ENCODE data around the gene PNPT1. TPM values are rescaled to one million over a fixed set of nuclear protein-coding genes. Genes with fewer than 3 reads are reported as not detected.

PNPT1 gene
- total and polyA plus RNA-seq, 11 donors: 10.4 to 28.7 (median 20.9) TPM

DNA sequence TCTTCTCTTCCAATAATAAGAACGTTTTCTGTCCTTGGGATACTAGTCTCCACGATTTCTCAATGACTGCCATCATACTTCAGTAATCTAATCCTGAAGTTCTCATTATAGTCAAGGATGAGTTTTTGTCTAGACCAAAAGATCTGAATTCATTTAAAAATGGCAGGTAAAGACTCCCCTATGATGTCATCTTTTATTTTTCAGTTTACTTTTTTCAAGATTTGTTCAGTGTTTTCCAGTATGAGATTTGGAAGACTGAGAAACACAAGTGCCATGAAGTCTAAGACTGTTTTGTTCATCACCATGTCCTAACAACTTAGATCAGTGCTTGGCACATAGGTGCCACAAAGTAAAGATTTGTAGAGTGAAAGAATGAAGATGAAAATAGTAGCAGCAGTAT, 40.4 kb downstream of the PNPT1 start:
- no peak for ATAC-seq
- no peak for DNase-seq
- no peak for TF ChIP-seq POLR2A (IDR thresholded peaks at IDR 0.05)
- TF ChIP-seq, protein P1, sequence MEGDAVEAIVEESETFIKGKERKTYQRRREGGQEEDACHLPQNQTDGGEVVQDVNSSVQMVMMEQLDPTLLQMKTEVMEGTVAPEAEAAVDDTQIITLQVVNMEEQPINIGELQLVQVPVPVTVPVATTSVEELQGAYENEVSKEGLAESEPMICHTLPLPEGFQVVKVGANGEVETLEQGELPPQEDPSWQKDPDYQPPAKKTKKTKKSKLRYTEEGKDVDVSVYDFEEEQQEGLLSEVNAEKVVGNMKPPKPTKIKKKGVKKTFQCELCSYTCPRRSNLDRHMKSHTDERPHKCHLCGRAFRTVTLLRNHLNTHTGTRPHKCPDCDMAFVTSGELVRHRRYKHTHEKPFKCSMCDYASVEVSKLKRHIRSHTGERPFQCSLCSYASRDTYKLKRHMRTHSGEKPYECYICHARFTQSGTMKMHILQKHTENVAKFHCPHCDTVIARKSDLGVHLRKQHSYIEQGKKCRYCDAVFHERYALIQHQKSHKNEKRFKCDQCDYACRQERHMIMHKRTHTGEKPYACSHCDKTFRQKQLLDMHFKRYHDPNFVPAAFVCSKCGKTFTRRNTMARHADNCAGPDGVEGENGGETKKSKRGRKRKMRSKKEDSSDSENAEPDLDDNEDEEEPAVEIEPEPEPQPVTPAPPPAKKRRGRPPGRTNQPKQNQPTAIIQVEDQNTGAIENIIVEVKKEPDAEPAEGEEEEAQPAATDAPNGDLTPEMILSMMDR (IDR thresholded peaks at IDR 0.05): no peak
- Histone ChIP-seq H3K27me3 (no peaks in the 10 kb centered on the region), H3K36me3 (peaks cover 0 to 74% (median 56%) of the 10 kb centered on the region in 9 donors), H3K9me3 (no peaks in the 10 kb centered on the region), H3K27ac (no peak overlapping the region), H3K4me3 (no peak overlapping the region), H3K4me1 (no peaks in the 10 kb centered on the region)
- intact Hi-C loops (cut with DNase I): no loop called here
- WGBS, 4 donors: 92 to 98% (median 95%) methylated on average over 2 of the region's 2 CpGs

DNA sequence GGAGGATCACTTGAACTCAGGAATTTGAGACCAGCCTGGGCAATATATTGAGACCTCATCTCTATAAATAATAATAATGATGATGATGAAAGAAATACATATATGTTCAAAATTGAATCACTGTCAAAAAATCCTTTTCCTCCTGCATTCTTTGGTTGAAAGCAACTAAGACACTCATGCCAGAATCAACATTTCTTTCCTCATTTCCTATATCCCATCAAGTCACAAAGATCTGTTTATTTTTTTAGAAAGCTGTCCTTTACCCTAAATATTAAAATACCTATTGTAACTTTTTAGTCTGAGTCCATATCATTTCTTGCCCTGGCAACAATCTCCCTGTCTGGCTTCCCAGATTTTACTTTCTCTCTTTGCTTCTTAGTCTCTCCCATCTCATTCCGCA, 44.4 kb downstream of the PNPT1 start:
- H3K27ac ChIP-seq: no peak overlapping the region
- intact Hi-C loops (cut with DNase I): no loop called here

DNA sequence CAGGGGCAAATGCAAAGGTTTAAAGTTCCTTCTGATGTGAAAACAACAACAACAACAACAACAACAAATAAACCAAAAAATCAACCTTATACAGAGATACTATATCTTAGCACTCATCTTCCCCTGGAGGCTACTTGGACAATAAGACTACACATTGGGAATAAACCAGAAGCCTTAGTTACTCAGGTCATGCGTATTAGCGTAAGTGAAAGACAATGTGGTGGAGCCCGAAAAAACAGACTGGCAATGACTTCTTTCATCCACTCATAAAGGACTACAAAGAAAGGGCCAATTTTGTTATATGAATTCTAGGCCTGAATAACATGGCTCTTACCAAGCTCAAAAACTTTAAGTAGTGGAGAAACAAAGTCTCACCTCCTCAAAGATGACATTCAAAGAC, 56.8 kb downstream of the PNPT1 start:
- H3K4me1 ChIP-seq: no peaks in the 10 kb centered on the region
- no peak overlapping the region for H3K27ac ChIP-seq
- TF ChIP-seq, protein P1 (IDR thresholded peaks at IDR 0.05): no peak
- no peak for TF ChIP-seq POLR2A (IDR thresholded peaks at IDR 0.05)
- no peaks in the 10 kb centered on the region for H3K9me3 ChIP-seq
- no peak overlapping the region for H3K4me3 ChIP-seq
- no peak for ATAC-seq
- DNase-seq: no peak
- 95 to 98% (median 98%) methylated on average over 3 of the region's 3 CpGs for WGBS, 4 donors
- H3K27me3 ChIP-seq: no peaks in the 10 kb centered on the region
- peaks cover 0 to 95% (median 83%) of the 10 kb centered on the region in 9 donors for H3K36me3 ChIP-seq
- intact Hi-C loops (cut with DNase I): no loop called here

More for the DNA sequence above, 44.4 kb downstream of the PNPT1 start:
- no peaks in the 10 kb centered on the region for H3K27me3 ChIP-seq
- H3K4me1 ChIP-seq: no peaks in the 10 kb centered on the region
- H3K36me3 ChIP-seq: peaks cover 0 to 80% (median 59%) of the 10 kb centered on the region in 9 donors
- TF ChIP-seq, protein P1 (IDR thresholded peaks at IDR 0.05): no peak
- TF ChIP-seq POLR2A (IDR thresholded peaks at IDR 0.05): no peak
- DNase-seq: no peak
- H3K9me3 ChIP-seq: no peaks in the 10 kb centered on the region
- H3K4me3 ChIP-seq: no peak overlapping the region
- ATAC-seq: no peak
- WGBS, 4 donors: 96 to 98% (median 98%) methylated on average over 1 of the region's 1 CpG

DNA sequence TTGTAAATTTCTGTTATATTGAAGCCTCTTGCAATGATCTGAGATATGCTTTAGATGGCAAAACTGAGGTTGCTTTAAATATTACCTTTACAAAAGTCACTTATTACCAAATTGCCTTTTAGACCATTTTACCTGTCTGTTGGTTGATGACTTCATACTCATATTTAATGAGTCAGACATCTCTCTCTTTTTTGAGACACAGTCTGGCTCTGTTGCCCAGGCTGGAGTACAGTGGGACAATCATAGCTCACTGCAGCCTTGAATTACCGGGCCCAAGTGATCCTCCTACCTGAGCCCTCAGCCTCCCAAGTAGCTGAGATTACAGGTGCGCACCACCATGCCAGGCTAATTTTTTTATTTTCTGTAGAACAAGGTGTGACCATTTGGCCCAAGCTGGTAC, 64.7 kb downstream of the PNPT1 start:
- TF ChIP-seq POLR2A (IDR thresholded peaks at IDR 0.05): no peak
- TF ChIP-seq, protein P1 (IDR thresholded peaks at IDR 0.05): no peak
- H3K4me1 ChIP-seq: peaks cover 0 to 8% (median 0%) of the 10 kb centered on the region in 12 donors
- ATAC-seq: no peak
- H3K9me3 ChIP-seq: no peaks in the 10 kb centered on the region
- no peaks in the 10 kb centered on the region for H3K27me3 ChIP-seq
- peaks cover 0 to 27% (median 16%) of the 10 kb centered on the region in 9 donors for H3K36me3 ChIP-seq
- intact Hi-C loops (cut with DNase I): no loop called here
- 72 to 100% (median 93%) methylated on average over 2 of the region's 2 CpGs for WGBS, 4 donors
- no peak overlapping the region for H3K27ac ChIP-seq
- DNase-seq: no peak
- H3K4me3 ChIP-seq: no peak overlapping the region
